GM19468 (cell line): ENCODE results near the gene CDH3.

Experiments
- ATAC-seq: cut with Tn5 transposase; IDR thresholded peaks from one replicate; pipeline ENCODE4 v1.9.1; 2021; ENCODE audit warnings: mild to moderate bottlenecking, moderate library complexity, moderate number of reproducible peaks; ENCODE audit not compliant: unreplicated experiment; ENCODE audit errors: extremely low read depth

The CDH3 gene

GRCh38 chr16:68644715-68645493, at the start of gene CDH3:
CDH3 (plus strand) TSS chr16:68645310; CDS start chr16:68645380, 70 bp downstream.
- no peak for ATAC-seq

DNA sequence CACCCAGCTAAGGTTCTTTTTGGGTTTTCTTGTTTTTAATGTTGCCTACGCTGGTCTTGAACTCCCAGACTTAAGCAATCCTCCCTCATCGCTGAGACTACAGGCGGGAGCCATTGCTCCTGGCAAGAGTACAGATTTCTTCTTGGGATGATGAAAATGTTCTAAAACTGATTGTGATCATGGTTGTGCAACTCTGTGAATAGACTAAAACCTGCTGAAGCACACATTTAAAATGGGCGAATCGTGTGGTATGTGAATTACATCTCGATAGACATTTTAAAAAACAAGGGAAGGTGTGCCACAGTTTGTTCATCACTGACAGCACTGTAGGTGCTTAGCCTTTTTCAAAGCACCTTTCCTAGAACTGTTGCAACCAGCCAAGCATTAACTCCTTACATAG, 48.8 kb upstream of the CDH3 start:
- no peak for ATAC-seq

- no peak for ATAC-seq
These were observed 45.5 kb upstream of the CDH3 start for GRCh38 chr16:68599586-68599985.

DNA sequence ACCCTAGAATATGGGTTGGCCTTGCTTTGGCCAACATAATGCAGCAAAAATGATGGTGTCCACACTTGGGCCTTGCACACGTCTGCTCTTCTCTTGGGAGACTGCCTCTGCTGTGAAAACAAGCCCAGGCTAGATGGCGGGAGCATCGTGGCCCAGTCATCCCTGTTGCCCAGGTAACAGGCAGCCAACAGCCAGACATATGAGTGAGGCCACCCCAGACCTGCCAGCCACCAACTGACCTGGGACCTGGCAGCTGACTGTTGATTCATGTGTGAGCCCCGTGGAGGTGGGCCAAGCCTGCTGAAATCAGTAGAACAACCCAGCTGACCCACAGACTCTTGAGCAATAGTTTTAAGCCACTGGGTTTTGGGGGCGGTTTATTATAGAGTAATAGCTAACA, 39.4 kb upstream of the CDH3 start:
- ATAC-seq: no peak

- ATAC-seq: no peak
These were observed 37.7 kb upstream of the CDH3 start for GRCh38 chr16:68607443-68607842.

DNA sequence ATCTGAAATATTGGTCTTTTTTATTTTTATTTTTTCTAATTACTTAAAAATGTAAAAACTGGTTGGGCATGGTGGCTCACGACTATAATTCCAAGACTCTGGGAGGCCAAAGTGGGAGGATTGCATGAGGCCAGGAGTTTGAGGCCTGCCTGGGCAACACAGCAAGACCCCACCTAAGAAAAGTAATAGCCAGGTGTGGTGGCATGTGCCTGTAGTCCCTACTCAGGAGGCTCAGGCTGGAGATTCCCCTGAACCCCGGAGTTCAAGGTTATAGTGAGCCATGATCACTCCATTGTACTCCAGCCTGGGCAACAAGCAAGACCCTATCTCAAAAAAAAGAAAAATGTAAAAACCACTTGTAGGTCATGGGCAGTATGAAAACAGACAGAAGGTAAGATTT, 36.8 kb upstream of the CDH3 start:
- ATAC-seq: no peak

DNA sequence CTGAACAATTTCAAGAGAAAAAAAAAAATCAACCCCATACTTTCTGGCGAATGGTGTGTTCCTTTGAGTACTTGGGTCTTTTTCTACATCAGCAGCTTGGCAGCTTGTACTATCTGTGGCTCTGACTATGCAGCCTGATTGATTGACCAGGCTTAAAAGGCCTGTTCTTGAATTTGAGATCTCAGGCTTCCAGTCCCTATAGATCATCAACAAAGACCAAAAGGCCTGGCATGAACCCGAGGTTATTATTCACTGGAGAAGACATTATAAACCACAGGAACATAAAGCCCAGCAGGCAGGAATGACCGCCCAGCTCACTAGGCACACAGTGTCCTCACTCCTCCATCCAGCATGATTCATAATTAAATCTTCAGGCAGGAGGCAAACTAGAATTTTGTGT, 32.1 kb upstream of the CDH3 start:
- ATAC-seq: no peak

DNA sequence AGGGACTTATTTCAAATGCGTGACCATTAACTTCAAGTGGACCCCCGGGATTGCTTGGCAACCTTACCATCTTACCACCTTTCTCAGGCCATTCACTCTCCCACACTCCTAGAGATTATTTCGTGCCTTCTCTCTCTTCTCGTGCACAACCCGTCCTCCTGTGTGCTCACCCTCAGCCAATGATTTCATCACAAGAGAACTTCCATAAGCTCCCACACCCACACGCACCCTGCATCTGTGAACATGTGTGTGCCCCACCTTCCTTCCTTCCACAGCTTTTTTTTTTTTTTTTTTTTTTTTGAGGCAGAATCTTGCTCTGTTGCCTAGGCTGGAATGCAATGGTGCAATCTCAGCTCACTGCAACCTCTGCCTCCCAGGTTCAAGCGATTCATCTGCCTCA, 27.4 kb upstream of the CDH3 start:
- no peak for ATAC-seq

DNA sequence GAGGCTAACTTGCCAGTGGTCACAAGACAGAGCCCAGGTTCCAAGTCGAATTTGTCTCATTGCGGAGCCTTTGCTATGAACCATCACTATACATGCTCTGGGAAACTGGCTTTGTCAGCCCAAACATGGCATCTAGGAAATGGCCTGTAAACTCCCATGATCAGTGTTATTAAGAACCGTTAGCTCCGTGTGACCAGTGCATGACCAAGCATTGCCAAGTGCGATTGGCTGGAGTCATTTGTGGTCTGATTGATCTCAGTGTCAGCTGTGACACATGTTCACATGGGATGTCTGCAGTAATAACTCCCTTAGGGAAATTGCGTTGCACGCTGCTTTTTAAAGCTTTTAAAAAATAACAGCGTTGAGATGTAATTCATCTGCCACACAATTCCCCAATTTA, 18.6 kb upstream of the CDH3 start:
- no peak for ATAC-seq

GRCh38 chr16:68627951-68628425, 17.1 kb upstream of the CDH3 start:
- ATAC-seq: no peak

GRCh38 chr16:68629351-68629910, 15.7 kb upstream of the CDH3 start:
- no peak for ATAC-seq

GRCh38 chr16:68636064-68636560, 9.0 kb upstream of the CDH3 start:
- ATAC-seq: no peak

DNA sequence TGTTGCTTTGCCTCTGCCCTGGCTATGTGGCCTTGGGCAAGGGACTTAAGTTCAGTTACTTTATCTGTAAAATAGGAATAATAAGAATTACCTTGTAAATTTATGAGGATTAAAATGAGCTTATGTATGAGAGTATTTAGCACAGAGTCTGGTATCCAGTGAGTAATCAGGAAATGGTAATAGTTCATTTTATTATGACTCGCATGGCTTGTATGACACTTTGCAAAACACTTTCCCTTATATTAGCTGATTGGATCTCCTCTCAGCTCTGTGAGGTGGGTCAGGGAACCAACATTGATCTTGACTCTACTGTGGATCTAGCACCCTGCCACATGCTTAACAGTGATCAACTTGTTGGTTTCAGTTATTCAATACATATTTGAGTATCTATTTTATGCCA, 8.3 kb upstream of the CDH3 start:
- ATAC-seq: no peak

DNA sequence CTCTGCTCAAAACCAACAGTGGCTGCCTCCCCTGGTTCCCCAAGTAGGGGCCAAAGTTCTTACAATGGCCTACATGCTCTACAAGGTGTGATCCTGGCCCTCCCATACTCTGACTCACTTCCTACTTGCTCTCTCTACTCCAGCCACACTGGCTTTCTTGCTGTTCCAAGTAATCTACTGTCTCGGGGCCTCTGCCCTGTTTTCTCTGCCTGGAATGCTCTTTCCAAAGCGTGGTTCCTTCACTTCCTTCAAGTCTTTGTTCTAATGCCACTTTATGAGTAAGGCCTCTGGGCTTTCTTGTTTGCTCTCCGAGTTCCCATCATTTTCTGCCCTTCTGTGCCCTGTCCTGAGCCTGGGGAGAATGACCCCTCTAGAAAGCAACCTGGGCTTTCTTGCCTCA, 4.1 kb upstream of the CDH3 start:
- ATAC-seq: no peak

GRCh38 chr16:68642047-68642435, 3.1 kb upstream of the CDH3 start:
- no peak for ATAC-seq

DNA sequence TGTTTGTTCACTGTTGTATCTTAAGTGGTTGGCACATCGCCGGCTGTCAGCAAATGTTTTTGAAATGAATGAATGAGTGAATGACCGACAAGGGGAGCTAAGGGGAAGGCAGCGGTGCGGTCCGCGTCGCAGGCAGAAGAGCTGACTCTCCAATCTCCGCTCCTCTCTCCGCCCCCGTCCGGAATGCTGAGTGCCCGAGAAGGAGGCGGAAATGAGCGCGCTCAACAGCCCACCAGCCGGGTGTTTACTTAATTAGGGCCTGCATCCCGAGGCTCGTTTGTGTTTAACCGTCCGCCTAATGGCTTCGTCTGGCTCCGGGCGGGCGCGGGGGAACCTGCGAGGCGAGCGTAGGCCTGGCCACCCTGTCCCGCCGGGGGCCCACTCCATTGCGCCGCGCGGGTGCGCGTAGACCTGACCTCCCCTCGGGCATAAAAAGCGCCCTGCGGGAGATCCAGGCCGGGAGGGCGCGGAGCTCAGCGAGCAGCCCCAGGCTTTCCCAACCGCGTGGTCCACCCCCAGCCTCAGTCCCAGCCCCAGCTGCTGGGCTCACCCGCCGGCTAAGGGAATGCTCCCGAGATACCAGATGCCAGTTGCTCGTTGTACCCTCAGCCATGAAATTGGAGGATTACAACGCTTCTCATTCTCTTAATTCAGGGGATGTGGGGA, 2.5 kb upstream of the CDH3 start:
- ATAC-seq: no peak

DNA sequence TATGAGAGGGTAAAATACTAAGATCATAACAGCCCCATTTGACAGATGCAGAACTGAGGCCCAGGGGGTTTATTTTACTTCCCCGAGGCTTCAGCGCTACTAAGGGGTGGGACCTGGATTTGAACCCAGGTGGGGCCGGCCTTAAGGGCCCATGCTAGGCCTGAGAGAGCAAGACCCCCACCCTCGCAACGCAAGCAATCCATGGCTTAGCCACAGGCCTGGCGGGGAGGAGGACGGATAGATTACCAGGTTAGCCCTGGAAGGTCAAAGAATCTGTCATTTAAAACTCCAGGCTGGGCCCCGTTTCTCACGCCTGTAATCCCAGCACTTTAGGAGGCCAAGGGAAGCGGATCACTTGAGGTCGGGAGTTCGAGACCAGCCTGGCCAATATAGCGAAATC, 1.9 kb upstream of the CDH3 start:
- ATAC-seq: no peak

GRCh38 chr16:68643847-68644246, 1.3 kb upstream of the CDH3 start:
- ATAC-seq: no peak

- no peak for ATAC-seq
These were observed 814 bp upstream of the CDH3 start for GRCh38 chr16:68644296-68644695.

DNA sequence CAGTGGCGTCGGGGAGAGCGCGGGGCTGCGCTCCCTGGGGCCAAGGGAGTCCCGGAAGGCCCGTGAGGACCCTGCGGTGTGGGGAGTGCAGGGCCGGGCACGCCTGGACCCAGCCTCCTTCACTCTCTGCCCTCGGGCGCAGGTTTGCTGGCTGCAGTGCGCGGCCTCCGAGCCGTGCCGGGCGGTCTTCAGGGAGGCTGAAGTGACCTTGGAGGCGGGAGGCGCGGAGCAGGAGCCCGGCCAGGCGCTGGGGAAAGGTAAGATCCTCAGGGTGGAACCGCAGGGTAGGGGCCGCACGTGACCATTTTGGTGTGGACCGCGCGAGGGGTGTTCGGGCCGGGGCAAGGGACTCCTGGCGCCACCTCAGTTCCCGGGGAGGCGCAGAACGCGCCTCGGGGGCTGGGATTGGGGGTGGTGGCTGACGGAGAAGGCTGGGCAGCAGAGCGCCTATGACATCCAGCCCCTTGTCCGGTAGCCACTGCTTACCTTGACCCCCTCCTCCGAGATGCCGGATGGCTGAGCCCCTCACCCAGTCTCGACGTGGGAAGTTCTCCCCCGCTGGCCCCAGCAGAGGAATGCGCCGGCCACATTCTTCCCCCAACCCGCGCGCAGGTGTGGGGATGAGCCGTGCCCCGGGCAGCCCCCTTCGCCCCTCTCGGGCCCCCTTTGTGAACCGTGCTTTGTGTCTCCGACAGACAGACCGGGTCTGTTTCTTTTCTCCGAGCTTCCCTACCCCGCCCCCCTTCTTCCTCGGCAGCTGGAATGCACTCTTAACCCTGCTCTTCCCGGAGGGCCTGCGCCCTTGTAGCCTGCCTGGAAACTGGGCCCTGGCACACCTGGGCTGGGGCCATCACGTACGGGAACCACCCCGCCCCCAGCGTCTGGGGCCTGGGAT, 631 bp downstream of the CDH3 start:
- no peak for ATAC-seq
